ENCODE results near the gene PPP2R3B.

Gene PPP2R3B

GRCh38 chrX:292900-293897 is 93.5 kb downstream of the PPP2R3B start:
- no peak for DNase-seq

DNA sequence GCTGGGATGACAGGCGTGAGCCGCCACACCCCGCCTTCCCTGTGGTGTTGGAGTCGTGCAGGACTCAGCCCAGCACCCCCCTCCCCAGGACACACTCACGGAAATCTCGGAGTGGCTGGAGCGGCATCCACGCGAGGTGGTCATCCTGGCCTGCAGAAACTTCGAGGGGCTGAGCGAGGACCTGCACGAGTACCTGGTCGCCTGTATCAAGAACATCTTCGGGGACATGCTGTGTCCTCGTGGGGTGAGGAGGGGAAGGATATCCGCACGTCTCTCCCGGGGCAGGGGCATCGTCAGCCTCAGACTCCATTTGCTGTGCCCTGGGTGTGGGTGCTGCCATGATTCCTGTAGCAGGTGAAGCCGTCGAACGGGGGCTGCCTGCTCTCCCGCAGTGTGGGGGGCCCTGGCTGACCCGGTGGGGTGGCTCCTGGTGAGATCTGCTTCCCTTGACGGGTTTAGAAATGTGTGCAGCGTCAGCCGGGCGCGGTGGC is 95.3 kb downstream of the PPP2R3B start:
- no peak for DNase-seq

- DNase-seq: no peak
Measured at GRCh38 chrX:290476-291166, 96.1 kb downstream of the PPP2R3B start.

DNA sequence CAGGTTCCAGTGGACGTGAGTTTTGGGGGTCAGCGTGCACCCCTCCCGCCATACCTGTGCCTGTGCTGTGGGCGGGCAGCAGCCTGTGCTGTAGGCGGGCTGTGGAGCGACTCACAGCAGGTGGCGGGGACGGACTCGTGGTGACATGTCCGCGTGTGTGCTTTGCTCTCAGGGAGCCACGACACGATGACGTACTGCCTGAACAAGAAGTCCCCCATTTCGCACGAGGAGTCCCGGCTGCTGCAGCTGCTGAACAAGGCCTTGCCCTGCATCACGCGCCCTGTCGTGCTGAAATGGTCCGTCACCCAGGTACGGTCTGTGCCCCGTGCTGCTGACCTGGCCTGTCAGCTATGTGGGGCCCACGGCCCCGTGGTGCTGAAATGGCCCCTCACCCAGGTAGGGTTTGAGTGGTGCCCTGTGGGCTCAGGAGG is 98.1 kb downstream of the PPP2R3B start:
- no peak for DNase-seq

DNA sequence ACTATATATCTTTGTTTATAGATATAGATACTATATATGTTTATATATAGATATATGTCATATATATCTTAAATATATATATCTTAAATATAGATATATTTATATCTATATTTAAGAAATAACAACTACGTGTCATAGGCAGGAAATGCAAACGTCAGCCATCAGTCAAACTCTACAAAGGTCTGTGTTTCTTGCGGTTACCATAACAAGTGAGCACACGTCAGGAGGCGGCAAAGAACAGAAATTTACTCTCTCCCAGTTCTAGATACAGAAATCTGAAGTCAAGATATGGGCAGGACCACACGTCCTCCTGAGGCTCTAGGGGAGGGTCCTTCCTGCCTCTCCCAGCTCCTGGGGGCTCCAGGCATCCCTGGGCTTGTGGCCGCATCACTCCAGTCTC is 99.0 kb downstream of the PPP2R3B start:
- no peak for DNase-seq

DNA sequence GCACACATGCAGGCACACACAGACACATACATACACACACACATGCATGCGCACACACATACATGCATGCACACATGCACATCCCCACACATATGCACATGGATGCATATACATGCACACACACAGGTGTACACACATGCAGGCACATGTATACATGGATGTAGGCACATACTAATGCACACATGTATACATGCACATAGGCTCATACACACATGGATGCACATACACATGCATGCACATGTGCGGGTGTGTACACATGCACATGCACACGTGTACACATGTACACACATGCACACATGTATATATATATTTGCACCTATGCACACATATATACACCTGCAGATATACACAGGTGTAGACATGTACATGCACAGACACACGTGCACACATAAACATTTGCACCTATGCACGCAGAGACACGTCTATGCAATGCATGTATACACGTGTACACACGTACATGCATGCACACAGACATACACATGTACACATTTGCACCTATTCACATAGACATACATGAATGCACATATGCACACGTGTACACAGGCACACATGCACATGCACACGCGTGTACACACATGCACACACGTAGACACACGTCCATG is 101.5 kb downstream of the PPP2R3B start:
- no peak for DNase-seq
